Lower leg skin (tissue), 4 donors: ENCODE data around the gene HDGFL1. TPM values are rescaled to one million over a fixed set of nuclear protein-coding genes. Genes with fewer than 3 reads are reported as not detected.

ENCODE experiments used
- DNase-seq, 2 donors: peaks; one replicate each; pipeline ENCODE4 v3.0.0-alpha.2; 2019; ENCODE audit warnings: low spot score in 2 of 2
- H3K4me3 ChIP-seq: fragments of 200-600 bp; sonication (generic); 2 replicates; pipeline ENCODE4 v1.5.1; 2017; ENCODE audit warnings: mild to moderate bottlenecking, low read depth; ENCODE audit not compliant: poor library complexity, severe bottlenecking
- CTCF ChIP-seq, 3 donors: fragments of 450-650 bp; IDR thresholded peaks; one replicate each; pipeline ENCODE4 v1.5.1; 2016; ENCODE audit warnings: antibody characterized with exemption in 3 of 3, mild to moderate bottlenecking in 3 of 3, moderate library complexity in 2 of 3
- POLR2A ChIP-seq, 2 donors: fragments of 450-650 bp; IDR thresholded peaks; one replicate each; pipeline ENCODE4 v1.6.1; 2016 to 2017; ENCODE audit warnings: antibody characterized with exemption in 2 of 2, mild to moderate bottlenecking in 1 of 2, moderate library complexity in 1 of 2
- WGBS, 2 donors: methylation state at CpG; one replicate each; pipeline ENCODE4 v1.1.5; 2018; 5-methylcytosine and 5-hydroxymethylcytosine counted together
- intact Hi-C: fragments of 100-400 bp; cut with DNase I; formaldehyde crosslinking; loops from one replicate; pipeline ENCODE4 v1.15.0; 2023; ENCODE audit warnings: low total_unique reads
- total RNA-seq, 4 donors: library from RNA; depleted of rRNA; stranded (reverse); fragments of >200 nt; gene quantifications; one replicate each; pipeline ENCODE4 v1.1.0, GENCODE V29; 2016

HDGFL1 gene
- total RNA-seq, 4 donors from 2014 or later = not detected

GRCh38 chr6:22579439-22579838 is 10.1 kb downstream of the HDGFL1 start:
- no peak overlapping the region for H3K4me3 ChIP-seq
- TF ChIP-seq CTCF (IDR thresholded peaks at IDR 0.05) (no peak), POLR2A (IDR thresholded peaks at IDR 0.05) (no peak)
- DNase-seq = no peak
- WGBS, 2 donors = 89 to 92% methylated on average over 5 of the region's 5 CpGs
- intact Hi-C loops = no loop called here

GRCh38 chr6:22580337-22580736 is 11.0 kb downstream of the HDGFL1 start:
- 92 to 94% methylated on average over 5 of the region's 5 CpGs for WGBS, 2 donors
- intact Hi-C loops = no loop called here
- no peak for DNase-seq
- H3K4me3 ChIP-seq = no peak overlapping the region
- TF ChIP-seq CTCF (IDR thresholded peaks at IDR 0.05) (no peak), POLR2A (IDR thresholded peaks at IDR 0.05) (no peak)

DNA sequence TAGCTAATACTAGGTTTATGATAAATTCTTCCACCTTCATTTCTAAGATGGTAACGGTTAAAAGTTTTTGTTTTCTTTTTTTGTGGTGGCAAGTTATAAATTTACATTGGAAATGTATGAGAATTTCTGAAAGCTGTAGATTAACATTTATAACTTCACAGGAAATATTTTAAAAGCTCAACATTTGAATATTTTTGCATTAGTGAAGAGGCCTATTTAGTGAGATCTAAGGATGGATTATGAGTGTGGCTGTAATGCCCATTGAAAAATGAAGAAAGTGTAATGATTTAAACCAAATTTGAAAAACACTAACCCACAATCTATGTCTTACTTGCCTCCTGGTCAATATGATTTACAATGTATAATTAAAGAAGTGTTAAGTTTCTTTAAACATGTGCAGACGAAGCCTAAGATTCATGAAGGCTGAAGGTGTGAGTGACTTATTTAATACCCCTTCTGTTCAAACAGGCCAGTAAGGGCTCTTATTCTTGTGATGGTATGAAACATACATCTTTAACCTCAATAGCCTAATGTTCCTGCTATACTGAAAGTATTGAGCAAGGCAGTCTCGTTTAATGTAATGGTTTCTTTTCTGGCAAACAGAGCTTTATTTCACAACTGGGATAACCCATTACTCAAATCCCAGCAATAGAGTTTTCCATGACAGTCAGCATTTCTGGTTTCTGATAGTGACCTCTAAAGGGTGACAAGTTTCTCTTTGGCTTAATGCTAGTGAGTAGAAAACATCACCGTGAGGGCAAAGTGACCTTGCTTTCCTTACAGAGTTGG is 13.2 kb downstream of the HDGFL1 start:
- 88 to 90% methylated on average over 4 of the region's 4 CpGs for WGBS, 2 donors
- intact Hi-C loops = no loop called here
- H3K4me3 ChIP-seq = no peak overlapping the region
- no peak for DNase-seq
- TF ChIP-seq CTCF (IDR thresholded peaks at IDR 0.05) (no peak), POLR2A (IDR thresholded peaks at IDR 0.05) (no peak)

GRCh38 chr6:22583230-22583629 is 13.9 kb downstream of the HDGFL1 start:
- no peak for DNase-seq
- TF ChIP-seq POLR2A (IDR thresholded peaks at IDR 0.05) (no peak), CTCF (IDR thresholded peaks at IDR 0.05) (no peak)
- WGBS, 2 donors = 92 to 95% methylated on average over 5 of the region's 5 CpGs
- no peak overlapping the region for H3K4me3 ChIP-seq
- intact Hi-C loops = no loop called here

GRCh38 chr6:22583927-22584326 is 14.6 kb downstream of the HDGFL1 start:
- intact Hi-C loops = no loop called here
- WGBS, 2 donors = 87 to 100% methylated on average over 1 of the region's 1 CpG
- H3K4me3 ChIP-seq = no peak overlapping the region
- no peak for DNase-seq
- TF ChIP-seq POLR2A (IDR thresholded peaks at IDR 0.05) (no peak), CTCF (IDR thresholded peaks at IDR 0.05) (no peak)

DNA sequence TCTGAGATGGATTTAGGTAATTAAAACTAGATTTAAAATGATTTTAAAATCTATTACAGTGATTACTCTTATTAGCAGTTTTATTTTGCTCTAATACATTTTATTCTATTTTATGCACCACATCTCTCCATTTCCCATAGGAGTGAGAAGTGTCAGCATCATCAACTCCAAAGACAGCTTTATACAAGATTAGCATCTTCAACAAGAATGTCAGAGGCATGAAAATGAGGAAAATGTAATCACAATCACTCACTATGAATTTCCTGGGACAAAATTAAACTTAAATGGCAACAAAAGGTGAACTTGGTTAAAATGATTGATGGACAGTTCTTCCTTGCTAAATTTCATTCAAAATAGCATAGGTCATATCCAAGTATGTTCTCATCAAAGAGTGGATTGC is 19.8 kb downstream of the HDGFL1 start:
- DNase-seq = no peak
- H3K4me3 ChIP-seq = no peak overlapping the region
- TF ChIP-seq POLR2A (IDR thresholded peaks at IDR 0.05) = no peak
- no peak for TF ChIP-seq CTCF (IDR thresholded peaks at IDR 0.05)
- intact Hi-C loops = no loop called here
